Measurements from ENCODE around the gene GYG1. TPM values are rescaled to one million over a fixed set of nuclear protein-coding genes. Genes with fewer than 3 reads are reported as not detected.

The GYG1 gene
- total and polyA plus RNA-seq, 2 experiments from 2014 or later, result 33.2 to 40.9 TPM

- Histone ChIP-seq H4K20me1 (replicated peaks; ENCODE audit: insufficient read depth) (no peaks in the 10 kb centered on the region), H3K36me3 (ENCODE audit: insufficient read depth) (no peaks in the 10 kb centered on the region), H3K9me2 (ENCODE audit: insufficient read depth) (no peaks in the 10 kb centered on the region), H3K4me1 (ENCODE audit: insufficient read depth) (no peaks in the 10 kb centered on the region), H3K27me3 (ENCODE audit: insufficient read depth) (no peaks in the 10 kb centered on the region), H2AFZ (peak overlapping the region; percentile 16; the same call in 1 of the 2 replicates), H3K27ac (ENCODE audit: low read depth) (no peak overlapping the region), H3K79me2 (replicated peaks; ENCODE audit: insufficient read depth) (no peaks in the 10 kb centered on the region), H3K4me2 (no peak overlapping the region), H3K4me3 (no peak overlapping the region), H3F3A (replicated peaks; ENCODE audit: low read depth) (no peaks in the 10 kb centered on the region)
- H3K27ac Mint-ChIP-seq, result no peak overlapping the region
- no peak for ATAC-seq
- no peak overlapping the region for H3K4me3 Mint-ChIP-seq
- H3K4me1 Mint-ChIP-seq, result no peaks in the 10 kb centered on the region
- TF ChIP-seq ZNF331 (CRISPR knock-in tag; IDR thresholded peaks at IDR 0.05; ENCODE audit: low read depth) (no peak), ZNF114 (CRISPR knock-in tag; IDR thresholded peaks at IDR 0.05) (no peak), POLR2AphosphoS5 (IDR thresholded peaks at IDR 0.05; ENCODE audit: low read depth) (no peak), JUNB (IDR thresholded peaks at IDR 0.05; ENCODE audit: unreplicated experiment) (no peak), STAT1 (IDR thresholded peaks at IDR 0.05; ENCODE audit: unreplicated experiment) (no peak), NANOG (IDR thresholded peaks at IDR 0.05; ENCODE audit: borderline replicate concordance) (no peak), ZNF462 (CRISPR knock-in tag; IDR thresholded peaks at IDR 0.05) (no peak), CREB1 (CRISPR knock-in tag; IDR thresholded peaks at IDR 0.05; ENCODE audit: low read depth) (no peak), EZH2 (IDR thresholded peaks at IDR 0.05; ENCODE audit: low read depth, unreplicated experiment) (no peak), EZH2phosphoT487 (IDR thresholded peaks at IDR 0.05; ENCODE audit: unreplicated experiment) (no peak)
- TF ChIP-seq, protein P1, sequence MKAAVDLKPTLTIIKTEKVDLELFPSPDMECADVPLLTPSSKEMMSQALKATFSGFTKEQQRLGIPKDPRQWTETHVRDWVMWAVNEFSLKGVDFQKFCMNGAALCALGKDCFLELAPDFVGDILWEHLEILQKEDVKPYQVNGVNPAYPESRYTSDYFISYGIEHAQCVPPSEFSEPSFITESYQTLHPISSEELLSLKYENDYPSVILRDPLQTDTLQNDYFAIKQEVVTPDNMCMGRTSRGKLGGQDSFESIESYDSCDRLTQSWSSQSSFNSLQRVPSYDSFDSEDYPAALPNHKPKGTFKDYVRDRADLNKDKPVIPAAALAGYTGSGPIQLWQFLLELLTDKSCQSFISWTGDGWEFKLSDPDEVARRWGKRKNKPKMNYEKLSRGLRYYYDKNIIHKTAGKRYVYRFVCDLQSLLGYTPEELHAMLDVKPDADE (IDR thresholded peaks at IDR 0.05), result no peak
- TF ChIP-seq, protein P2, sequence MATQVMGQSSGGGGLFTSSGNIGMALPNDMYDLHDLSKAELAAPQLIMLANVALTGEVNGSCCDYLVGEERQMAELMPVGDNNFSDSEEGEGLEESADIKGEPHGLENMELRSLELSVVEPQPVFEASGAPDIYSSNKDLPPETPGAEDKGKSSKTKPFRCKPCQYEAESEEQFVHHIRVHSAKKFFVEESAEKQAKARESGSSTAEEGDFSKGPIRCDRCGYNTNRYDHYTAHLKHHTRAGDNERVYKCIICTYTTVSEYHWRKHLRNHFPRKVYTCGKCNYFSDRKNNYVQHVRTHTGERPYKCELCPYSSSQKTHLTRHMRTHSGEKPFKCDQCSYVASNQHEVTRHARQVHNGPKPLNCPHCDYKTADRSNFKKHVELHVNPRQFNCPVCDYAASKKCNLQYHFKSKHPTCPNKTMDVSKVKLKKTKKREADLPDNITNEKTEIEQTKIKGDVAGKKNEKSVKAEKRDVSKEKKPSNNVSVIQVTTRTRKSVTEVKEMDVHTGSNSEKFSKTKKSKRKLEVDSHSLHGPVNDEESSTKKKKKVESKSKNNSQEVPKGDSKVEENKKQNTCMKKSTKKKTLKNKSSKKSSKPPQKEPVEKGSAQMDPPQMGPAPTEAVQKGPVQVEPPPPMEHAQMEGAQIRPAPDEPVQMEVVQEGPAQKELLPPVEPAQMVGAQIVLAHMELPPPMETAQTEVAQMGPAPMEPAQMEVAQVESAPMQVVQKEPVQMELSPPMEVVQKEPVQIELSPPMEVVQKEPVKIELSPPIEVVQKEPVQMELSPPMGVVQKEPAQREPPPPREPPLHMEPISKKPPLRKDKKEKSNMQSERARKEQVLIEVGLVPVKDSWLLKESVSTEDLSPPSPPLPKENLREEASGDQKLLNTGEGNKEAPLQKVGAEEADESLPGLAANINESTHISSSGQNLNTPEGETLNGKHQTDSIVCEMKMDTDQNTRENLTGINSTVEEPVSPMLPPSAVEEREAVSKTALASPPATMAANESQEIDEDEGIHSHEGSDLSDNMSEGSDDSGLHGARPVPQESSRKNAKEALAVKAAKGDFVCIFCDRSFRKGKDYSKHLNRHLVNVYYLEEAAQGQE (IDR thresholded peaks at IDR 0.05; ENCODE audit: unreplicated experiment), result no peak
- TF ChIP-seq, protein P3, sequence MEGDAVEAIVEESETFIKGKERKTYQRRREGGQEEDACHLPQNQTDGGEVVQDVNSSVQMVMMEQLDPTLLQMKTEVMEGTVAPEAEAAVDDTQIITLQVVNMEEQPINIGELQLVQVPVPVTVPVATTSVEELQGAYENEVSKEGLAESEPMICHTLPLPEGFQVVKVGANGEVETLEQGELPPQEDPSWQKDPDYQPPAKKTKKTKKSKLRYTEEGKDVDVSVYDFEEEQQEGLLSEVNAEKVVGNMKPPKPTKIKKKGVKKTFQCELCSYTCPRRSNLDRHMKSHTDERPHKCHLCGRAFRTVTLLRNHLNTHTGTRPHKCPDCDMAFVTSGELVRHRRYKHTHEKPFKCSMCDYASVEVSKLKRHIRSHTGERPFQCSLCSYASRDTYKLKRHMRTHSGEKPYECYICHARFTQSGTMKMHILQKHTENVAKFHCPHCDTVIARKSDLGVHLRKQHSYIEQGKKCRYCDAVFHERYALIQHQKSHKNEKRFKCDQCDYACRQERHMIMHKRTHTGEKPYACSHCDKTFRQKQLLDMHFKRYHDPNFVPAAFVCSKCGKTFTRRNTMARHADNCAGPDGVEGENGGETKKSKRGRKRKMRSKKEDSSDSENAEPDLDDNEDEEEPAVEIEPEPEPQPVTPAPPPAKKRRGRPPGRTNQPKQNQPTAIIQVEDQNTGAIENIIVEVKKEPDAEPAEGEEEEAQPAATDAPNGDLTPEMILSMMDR (conservative IDR thresholded peaks at IDR 0.05; ENCODE audit: low read depth in 2 of 2), result no peak
- no peak for DNase-seq (ENCODE audit: low spot score)
- no peaks in the 10 kb centered on the region; the same call in 2 of the 3 replicates for H3K9me3 Mint-ChIP-seq
- H3K27me3 Mint-ChIP-seq (ENCODE audit: insufficient read depth, low read depth, poor library complexity), result peaks cover 3% of the 10 kb centered on the region
- H3K36me3 Mint-ChIP-seq (ENCODE audit: low read depth), result no peaks in the 10 kb centered on the region
Measured at GRCh38 chr3:148948913-148949657, 42.3 kb upstream of the GYG1 start.
